OCI-LY3 (cell line): ENCODE data around the gene CHMP6.

ENCODE experiments used
- H2AFZ ChIP-seq: fragments of 200-600, 300-600 bp; shearing (Covaris generic); 2 replicates; pipeline ENCODE4 v1.6.0; 2014; ENCODE audit warnings: antibody characterized with exemption, low read depth, low read length
- H3K27ac ChIP-seq: fragments of 200-600, 300-600 bp; sonication (generic); 2 replicates; pipeline ENCODE4 v1.5.1; 2014; ENCODE audit warnings: mild to moderate bottlenecking, low read length, moderate library complexity, mixed read lengths
- H3K27me3 ChIP-seq: fragments of 200-600, 300-600 bp; sonication (generic); 2 replicates; pipeline ENCODE4 v1.6.1; 2014; ENCODE audit warnings: low read depth, low read length, mixed read lengths
- H3K36me3 ChIP-seq: fragments of 200-600, 300-600 bp; sonication (generic); replicated peaks from 2 replicates; pipeline ENCODE3; 2014; ENCODE audit warnings: low read depth, low read length, mixed read lengths
- H3K4me1 ChIP-seq: fragments of 300-600, 200-600 bp; sonication (generic); 2 replicates; pipeline ENCODE4 v1.6.1; 2014; ENCODE audit warnings: low read length, mixed read lengths
- H3K4me2 ChIP-seq: fragments of 200-600, 300-600 bp; sonication (generic); 2 replicates; pipeline ENCODE4 v1.6.1; 2014; ENCODE audit warnings: low read length, mixed read lengths
- H3K4me3 ChIP-seq: fragments of 300-600, 200-600 bp; sonication (generic); 2 replicates; pipeline ENCODE4 v1.5.1; 2014; ENCODE audit warnings: antibody characterized with exemption, mild to moderate bottlenecking, low read length, moderate library complexity
- H3K79me2 ChIP-seq: fragments of 300-600, 200-600 bp; shearing (Covaris generic); 2 replicates; pipeline ENCODE4 v1.6.1; 2014; ENCODE audit warnings: mild to moderate bottlenecking, low read length, mixed read lengths
- H3K9ac ChIP-seq: fragments of 300-600, 200-600 bp; shearing (Covaris generic); 2 replicates; pipeline ENCODE4 v1.6.0; 2014; ENCODE audit warnings: mild to moderate bottlenecking, low read length, moderate library complexity
- H3K9me3 ChIP-seq: fragments of 200-600, 300-600 bp; shearing (Covaris generic); 2 replicates; pipeline ENCODE4 v1.6.1; 2014; ENCODE audit warnings: low read length, mixed read lengths; ENCODE audit not compliant: insufficient read depth
- H4K20me1 ChIP-seq: fragments of 200-600, 300-600 bp; sonication (generic); 2 replicates; pipeline ENCODE4 v1.6.1; 2016; ENCODE audit warnings: low read length, mixed read lengths; ENCODE audit not compliant: insufficient read depth
- CTCF ChIP-seq: fragments of 200-600, 300-600 bp; sonication (generic); IDR thresholded peaks from 2 replicates; pipeline ENCODE4 v1.5.1; 2014; ENCODE audit warnings: antibody characterized with exemption, low read length, low read depth
- EZH2phosphoT487 ChIP-seq: fragments of 200-600 bp; shearing (Covaris generic); IDR thresholded peaks from 2 replicates; pipeline ENCODE4 v1.6.1; 2018; ENCODE audit warnings: antibody characterized with exemption, mixed run types, low read depth

CHMP6 gene

GRCh38 chr17:81036197-81036941, 44.7 kb downstream of the CHMP6 start:
- Histone ChIP-seq H3K9ac (no peak overlapping the region), H2AFZ (no peak overlapping the region), H3K4me1 (no peaks in the 10 kb centered on the region), H3K9me3 (no peaks in the 10 kb centered on the region), H3K79me2 (no peaks in the 10 kb centered on the region), H3K27me3 (peaks cover 14% of the 10 kb centered on the region), H3K27ac (no peak overlapping the region), H3K4me3 (no peak overlapping the region), H3K4me2 (no peak overlapping the region), H4K20me1 (no peaks in the 10 kb centered on the region), H3K36me3 (no peaks in the 10 kb centered on the region)
- TF ChIP-seq CTCF (no peak), EZH2phosphoT487 (no peak)

DNA sequence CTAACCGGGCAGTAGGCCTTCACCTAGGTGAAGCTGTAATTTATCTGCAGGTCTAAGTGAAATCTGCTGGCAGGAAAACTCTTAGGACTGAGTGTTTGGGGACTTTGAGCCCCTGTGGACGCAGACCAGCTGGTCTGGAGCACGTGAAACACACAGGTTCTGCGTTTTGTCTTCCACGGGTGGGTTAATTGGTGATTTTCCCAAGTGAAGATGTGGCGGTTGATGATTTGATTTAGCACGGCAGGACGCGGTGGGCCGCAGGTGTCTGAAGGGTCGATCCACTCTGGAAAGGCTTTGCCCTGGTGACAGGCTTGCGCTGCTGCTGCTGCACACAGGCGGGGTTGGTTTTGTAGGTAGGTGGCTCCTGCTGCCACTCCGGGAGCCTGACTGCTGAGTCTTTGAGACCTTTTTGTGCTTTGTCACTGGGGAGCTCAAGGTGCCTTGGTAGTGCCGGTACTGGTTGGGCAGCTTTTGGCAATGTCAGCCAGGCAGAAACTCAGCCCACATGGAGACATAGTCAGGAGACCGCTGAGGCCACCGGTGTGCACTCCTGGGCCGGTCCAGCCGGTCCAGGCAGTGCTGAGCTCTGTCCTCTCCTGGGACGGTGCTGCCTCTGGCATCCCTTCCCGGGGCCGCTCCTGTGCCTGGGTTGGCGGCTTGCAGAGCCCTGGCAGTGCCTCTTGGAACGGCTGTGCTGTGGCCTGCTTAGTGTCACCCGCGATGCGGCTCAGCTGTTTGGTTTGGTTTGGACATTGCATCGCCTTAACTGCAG, 45.6 kb downstream of the CHMP6 start:
- H3K4me3 ChIP-seq: no peak overlapping the region
- H2AFZ ChIP-seq: no peak overlapping the region
- no peaks in the 10 kb centered on the region for H3K36me3 ChIP-seq
- no peaks in the 10 kb centered on the region for H3K9me3 ChIP-seq
- no peak overlapping the region for H3K4me2 ChIP-seq
- no peaks in the 10 kb centered on the region for H4K20me1 ChIP-seq
- H3K79me2 ChIP-seq: no peaks in the 10 kb centered on the region
- H3K4me1 ChIP-seq: no peaks in the 10 kb centered on the region
- no peak overlapping the region for H3K9ac ChIP-seq
- TF ChIP-seq CTCF: no peak
- TF ChIP-seq EZH2phosphoT487: no peak
- H3K27ac ChIP-seq: no peak overlapping the region
- H3K27me3 ChIP-seq: peaks cover 14% of the 10 kb centered on the region

DNA sequence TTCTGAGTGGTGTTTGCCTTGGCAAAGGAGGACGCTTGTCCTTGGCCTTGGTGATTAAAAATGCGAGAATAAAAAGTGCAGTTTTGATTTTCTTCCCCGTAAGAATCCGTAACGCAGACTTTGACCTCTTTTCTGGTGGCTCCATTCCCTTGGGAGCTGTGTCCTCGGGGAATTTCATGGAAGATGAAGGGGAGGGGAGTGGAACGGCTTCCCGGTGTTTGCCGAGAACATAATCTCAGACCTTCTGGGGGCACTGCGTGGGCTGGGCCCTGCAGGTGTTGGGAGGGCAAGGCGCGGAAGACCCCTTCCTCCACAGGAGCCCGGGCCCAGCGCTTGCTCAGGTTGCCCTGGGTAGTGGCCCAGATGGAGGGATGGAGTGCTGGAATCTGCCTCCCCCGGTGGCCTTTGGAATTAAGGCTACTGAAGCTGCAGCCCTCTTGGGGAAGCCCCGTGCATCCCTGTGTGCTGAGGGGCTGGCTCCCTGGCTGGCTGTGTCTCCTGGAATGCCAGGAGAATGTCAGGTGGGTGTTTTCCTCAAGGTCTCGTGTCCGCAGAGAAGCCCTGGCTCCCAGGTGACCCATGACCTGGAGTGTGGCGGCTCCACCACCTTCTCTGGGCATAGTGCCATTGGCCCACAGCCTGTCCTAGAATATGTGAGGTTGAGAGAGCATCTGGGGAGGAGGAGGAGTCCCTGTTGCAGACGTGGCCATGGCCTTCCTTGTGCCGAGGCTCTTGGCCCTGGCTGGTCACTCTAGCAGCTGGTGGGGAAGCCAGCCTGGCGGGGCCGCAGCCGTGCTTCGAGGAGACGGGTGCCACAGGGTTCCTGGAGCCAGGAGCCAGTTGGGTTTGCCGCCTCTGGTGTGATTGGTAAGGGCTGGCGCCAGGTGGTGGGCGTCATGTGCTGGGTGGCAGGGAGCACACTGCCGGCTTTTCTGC, 46.4 kb downstream of the CHMP6 start:
- Histone ChIP-seq H4K20me1 (no peaks in the 10 kb centered on the region), H3K9me3 (no peaks in the 10 kb centered on the region), H3K79me2 (no peaks in the 10 kb centered on the region), H3K27ac (no peak overlapping the region), H2AFZ (no peak overlapping the region), H3K36me3 (no peaks in the 10 kb centered on the region), H3K9ac (no peak overlapping the region), H3K4me2 (no peak overlapping the region), H3K4me3 (no peak overlapping the region), H3K27me3 (peaks cover 13% of the 10 kb centered on the region), H3K4me1 (no peaks in the 10 kb centered on the region)
- TF ChIP-seq CTCF (no peak), EZH2phosphoT487 (no peak)

GRCh38 chr17:81039096-81039495, 47.5 kb downstream of the CHMP6 start:
- Histone ChIP-seq H2AFZ (no peak overlapping the region), H3K4me3 (no peak overlapping the region), H3K4me1 (no peaks in the 10 kb centered on the region), H3K4me2 (no peak overlapping the region), H3K36me3 (no peaks in the 10 kb centered on the region), H4K20me1 (no peaks in the 10 kb centered on the region), H3K27me3 (peaks cover 3% of the 10 kb centered on the region), H3K79me2 (no peaks in the 10 kb centered on the region), H3K9me3 (no peaks in the 10 kb centered on the region), H3K27ac (no peak overlapping the region), H3K9ac (no peak overlapping the region)
- TF ChIP-seq CTCF (no peak), EZH2phosphoT487 (no peak)
